GM19238 (cell line): ENCODE measurements around the gene KCNB1.

Source experiments
- DNase-seq: peaks from one replicate; pipeline ENCODE4 v3.0.0; 2011; ENCODE audit warnings: low spot score; ENCODE audit not compliant: insufficient read length

The KCNB1 gene

GRCh38 chr20:49470922-49471321 is 11.5 kb downstream of the KCNB1 start:
- DNase-seq: no peak

- DNase-seq: no peak
Measured at GRCh38 chr20:49469060-49469459, 13.4 kb downstream of the KCNB1 start.

- DNase-seq: no peak
Measured at GRCh38 chr20:49468412-49468811, 14.1 kb downstream of the KCNB1 start.

- no peak for DNase-seq
Measured at GRCh38 chr20:49466114-49466912, 16.2 kb downstream of the KCNB1 start.

GRCh38 chr20:49464556-49464955 is 17.9 kb downstream of the KCNB1 start:
- DNase-seq: no peak

- DNase-seq: no peak
Measured at GRCh38 chr20:49462626-49463025, 19.8 kb downstream of the KCNB1 start.

GRCh38 chr20:49461894-49462620 is 20.4 kb downstream of the KCNB1 start:
- DNase-seq: no peak

- DNase-seq: no peak
Measured at GRCh38 chr20:49460916-49461315, 21.6 kb downstream of the KCNB1 start.

- no peak for DNase-seq
Measured at GRCh38 chr20:49460131-49460530, 22.3 kb downstream of the KCNB1 start.

- no peak for DNase-seq
Measured at GRCh38 chr20:49459684-49460083, 22.8 kb downstream of the KCNB1 start.

GRCh38 chr20:49457444-49457843 is 25.0 kb downstream of the KCNB1 start:
- no peak for DNase-seq

GRCh38 chr20:49456646-49457045 is 25.8 kb downstream of the KCNB1 start:
- no peak for DNase-seq

- DNase-seq: no peak
Measured at GRCh38 chr20:49455691-49456090, 26.8 kb downstream of the KCNB1 start.

- DNase-seq: no peak
Measured at GRCh38 chr20:49452011-49452482, 30.4 kb downstream of the KCNB1 start.

GRCh38 chr20:49450281-49450721 is 32.2 kb downstream of the KCNB1 start:
- DNase-seq: no peak

GRCh38 chr20:49448917-49449316 is 33.6 kb downstream of the KCNB1 start:
- no peak for DNase-seq

GRCh38 chr20:49447946-49448809 is 34.3 kb downstream of the KCNB1 start:
- DNase-seq: no peak

GRCh38 chr20:49447364-49447763 is 35.1 kb downstream of the KCNB1 start:
- no peak for DNase-seq

- DNase-seq: no peak
Measured at GRCh38 chr20:49446808-49447207, 35.7 kb downstream of the KCNB1 start.

- no peak for DNase-seq
Measured at GRCh38 chr20:49446080-49446479, 36.4 kb downstream of the KCNB1 start.

- DNase-seq: no peak
Measured at GRCh38 chr20:49445176-49445575, 37.3 kb downstream of the KCNB1 start.

- DNase-seq: no peak
Measured at GRCh38 chr20:49444553-49444990, 37.9 kb downstream of the KCNB1 start.
